Measurements from ENCODE around the gene PLEKHF1. TPM values are rescaled to one million over a fixed set of nuclear protein-coding genes. Genes with fewer than 3 reads are reported as not detected.

PLEKHF1 gene
- total RNA-seq, 4 donors from 2014 or later, result 8.6 to 38.8 (median 14.2) TPM

GRCh38 chr19:29660835-29661234, 4.4 kb upstream of the PLEKHF1 start:
- in situ Hi-C loops (cut with MboI; ENCODE audit: low pct_ligation_motif_present in 1 of 4, low pct_unique_long_range_greater_than_20kb in 1 of 4, low sequenced_read_pairs in 3 of 4) (no loop called here), intact Hi-C loops (cut with DNase I; ENCODE audit: low total_unique reads) (no loop called here)
- Histone ChIP-seq H3K9me3 (no peaks in the 10 kb centered on the region), H3K27ac (peak overlapping the region in 1 of 4 donors; percentile 81), H3K4me3 (no peak overlapping the region), H3K27me3 (no peaks in the 10 kb centered on the region), H3K4me1 (peaks cover 16 to 34% (median 25%) of the 10 kb centered on the region in 4 donors), H3K36me3 (no peaks in the 10 kb centered on the region)
- no peak for TF ChIP-seq CTCF (IDR thresholded peaks at IDR 0.05)
- no peak for TF ChIP-seq POLR2A (IDR thresholded peaks at IDR 0.05)
- no peak for TF ChIP-seq EP300 (IDR thresholded peaks at IDR 0.05; ENCODE audit: low read depth)
- TF ChIP-seq POLR2AphosphoS5 (IDR thresholded peaks at IDR 0.05), result no peak
- WGBS, 2 donors (ENCODE audit: low coverage in 1 of 2), result 60 to 64% methylated on average over 1 to 10 of the region's 10 CpGs
- no peak for DNase-seq

GRCh38 chr19:29662278-29662603, 3.0 kb upstream of the PLEKHF1 start:
- no peaks in the 10 kb centered on the region for H3K36me3 ChIP-seq
- no peaks in the 10 kb centered on the region for H3K27me3 ChIP-seq
- WGBS, 2 donors (ENCODE audit: low coverage in 1 of 2), result 13% methylated on average over 1 of the region's 1 CpG; no CpG with 5 or more reads in 1 of the 2 donors
- DNase-seq, result no peak
- intact Hi-C loops (cut with DNase I; ENCODE audit: low total_unique reads) (no loop called here), in situ Hi-C loops (cut with MboI; ENCODE audit: low pct_ligation_motif_present in 1 of 4, low pct_unique_long_range_greater_than_20kb in 1 of 4, low sequenced_read_pairs in 3 of 4) (no loop called here)
- TF ChIP-seq POLR2A (IDR thresholded peaks at IDR 0.05) (no peak), CTCF (IDR thresholded peaks at IDR 0.05) (no peak), POLR2AphosphoS5 (IDR thresholded peaks at IDR 0.05) (no peak), EP300 (IDR thresholded peaks at IDR 0.05; ENCODE audit: low read depth) (no peak)
- H3K4me1 ChIP-seq, result peaks cover 27 to 48% (median 35%) of the 10 kb centered on the region in 4 donors
- H3K4me3 ChIP-seq, result no peak overlapping the region
- peak overlapping the region; percentile 81 to 90 (median 84) for H3K27ac ChIP-seq
- H3K9me3 ChIP-seq, result no peaks in the 10 kb centered on the region

- TF ChIP-seq CTCF (IDR thresholded peaks at IDR 0.05) (no peak), EP300 (IDR thresholded peaks at IDR 0.05; ENCODE audit: low read depth) (no peak), POLR2AphosphoS5 (IDR thresholded peaks at IDR 0.05) (peak; percentile 25 to 46 (median 30)), POLR2A (IDR thresholded peaks at IDR 0.05) (no peak)
- intact Hi-C loops (cut with DNase I; ENCODE audit: low total_unique reads), result no loop called here
- 42% methylated on average over 16 of the region's 17 CpGs; no CpG with 5 or more reads in 1 of the 2 donors for WGBS, 2 donors (ENCODE audit: low coverage in 1 of 2)
Measured at GRCh38 chr19:29662604-29663404, 2.5 kb upstream of the PLEKHF1 start.

GRCh38 chr19:29663861-29664752, 1.2 kb upstream of the PLEKHF1 start:
- intact Hi-C loops (cut with DNase I; ENCODE audit: low total_unique reads), result no loop called here
- no peak for TF ChIP-seq POLR2AphosphoS5 (IDR thresholded peaks at IDR 0.05)
- no peak for TF ChIP-seq POLR2A (IDR thresholded peaks at IDR 0.05)
- TF ChIP-seq EP300 (IDR thresholded peaks at IDR 0.05; ENCODE audit: low read depth), result no peak
- no peak for TF ChIP-seq CTCF (IDR thresholded peaks at IDR 0.05)
- Histone ChIP-seq H3K36me3 (no peaks in the 10 kb centered on the region), H3K4me3 (no peak overlapping the region), H3K27me3 (no peaks in the 10 kb centered on the region), H3K9me3 (no peaks in the 10 kb centered on the region), H3K27ac (peak overlapping the region; percentile 81 to 90 (median 84)), H3K4me1 (peaks cover 31 to 57% (median 46%) of the 10 kb centered on the region in 4 donors)
- DNase-seq, result no peak
- in situ Hi-C loops (cut with MboI; ENCODE audit: low pct_ligation_motif_present in 1 of 4, low pct_unique_long_range_greater_than_20kb in 1 of 4, low sequenced_read_pairs in 3 of 4), result no loop called here
- WGBS, 2 donors (ENCODE audit: low coverage in 1 of 2), result 87% methylated on average over 19 of the region's 19 CpGs; no CpG with 5 or more reads in 1 of the 2 donors

More at GRCh38 chr19:29662604-29663404, 2.5 kb upstream of the PLEKHF1 start:
- peak; percentile 52 for DNase-seq
- Histone ChIP-seq H3K9me3 (no peaks in the 10 kb centered on the region), H3K4me1 (peaks cover 31 to 54% (median 39%) of the 10 kb centered on the region in 4 donors), H3K4me3 (no peak overlapping the region), H3K36me3 (no peaks in the 10 kb centered on the region), H3K27ac (peak overlapping the region; percentile 81 to 90 (median 84)), H3K27me3 (no peaks in the 10 kb centered on the region)
- in situ Hi-C loops (cut with MboI; ENCODE audit: low pct_ligation_motif_present in 1 of 4, low pct_unique_long_range_greater_than_20kb in 1 of 4, low sequenced_read_pairs in 3 of 4), result no loop called here
